SK-N-SH (cell line): ENCODE data around the gene SLCO2A1. TPM values are rescaled to one million over a fixed set of nuclear protein-coding genes. Genes with fewer than 3 reads are reported as not detected.
A peak's percentile ranks its signal among the peaks of the same experiment; 100 is the strongest.

ENCODE experiments used
- CTCF ChIA-PET: fragments of 300-600, 350-600 bp; formaldehyde crosslinking; extraction: SDS; loops from one replicate; lab custom pipeline; 2021; lab: Yijun Ruan, JAX
- POLR2A ChIA-PET: fragments of 350-600 bp; sonication (Branson Sonifier 250); formaldehyde crosslinking; extraction: SDS; loops from one replicate; lab custom pipeline; 2020; ENCODE audit warnings: antibody characterized with exemption, inconsistent platforms; lab: Yijun Ruan, JAX
- DNase-seq: peaks from one replicate; pipeline ENCODE4 v3.0.0; 2012
- H2AFZ ChIP-seq: fragments of 200-600 bp; sonication (generic); 2 replicates; pipeline ENCODE4 v1.8.1; 2016; ENCODE audit warnings: antibody characterized with exemption, mild to moderate bottlenecking, low read depth
- H3F3A ChIP-seq: fragments of 200-600 bp; sonication (generic); replicated peaks from 2 replicates; pipeline ENCODE3; 2016; ENCODE audit warnings: antibody characterized with exemption, mild to moderate bottlenecking; ENCODE audit not compliant: insufficient read depth
- H3K27ac ChIP-seq, 2 experiments: fragments of 200-500 bp in 1 of 2; fragments of 200-600 bp in 1 of 2; sonication (Bioruptor generic) in 1 of 2; sonication (generic), shearing (Covaris generic) in 1 of 2; 2 replicates each; pipeline versions ENCODE4 v1.5.1 to v1.6.1; 2014 to 2016; ENCODE audit warnings: low read depth in 2 of 2, inconsistent platforms in 1 of 2, low read length in 1 of 2, mild to moderate bottlenecking in 1 of 2, mixed read lengths in 1 of 2
- H3K27me3 ChIP-seq: fragments of 200-600 bp; sonication (generic), shearing (Covaris generic); 2 replicates; pipeline ENCODE4 v1.6.1; 2016; ENCODE audit warnings: mixed run types; ENCODE audit not compliant: insufficient read depth
- H3K36me3 ChIP-seq, 2 experiments: fragments of 200-500 bp in 1 of 2; fragments of 200-600 bp in 1 of 2; sonication (Bioruptor generic) in 1 of 2; sonication (generic) in 1 of 2; replicated peaks in 1 of 2; 2 replicates each; pipeline versions ENCODE3 to v1.5.1; 2014 to 2016; ENCODE audit warnings: low read length in 1 of 2, mild to moderate bottlenecking in 1 of 2; ENCODE audit not compliant: insufficient read depth in 2 of 2, control insufficient read depth in 1 of 2
- H3K4me1 ChIP-seq, 2 experiments: fragments of 200-500 bp in 1 of 2; fragments of 200-600 bp in 1 of 2; sonication (Bioruptor generic) in 1 of 2; sonication (generic), shearing (Covaris generic) in 1 of 2; 2 replicates each; pipeline versions ENCODE4 v1.5.1 to v1.6.1; 2014 to 2016; ENCODE audit warnings: low read depth in 1 of 2, low read length in 1 of 2, mixed run types in 1 of 2; ENCODE audit not compliant: insufficient read depth in 2 of 2, control insufficient read depth in 1 of 2
- H3K4me2 ChIP-seq: fragments of 200-600 bp; sonication (generic), shearing (Covaris generic); 2 replicates; pipeline ENCODE4 v1.6.1; 2017; ENCODE audit warnings: mixed run types
- H3K4me3 ChIP-seq, 2 experiments: fragments of 200-500 bp in 1 of 2; fragments of 200-600 bp in 1 of 2; sonication (Bioruptor generic) in 1 of 2; sonication (generic), shearing (Covaris generic) in 1 of 2; 2 replicates each; pipeline versions ENCODE4 v1.5.1 to v1.8.1; 2014 to 2016; ENCODE audit warnings: low read depth in 2 of 2, inconsistent platforms in 1 of 2, low read length in 1 of 2, mild to moderate bottlenecking in 1 of 2, mixed read lengths in 1 of 2, moderate library complexity in 1 of 2
- H3K79me2 ChIP-seq: fragments of 200-600 bp; sonication (generic); 2 replicates; pipeline ENCODE4 v1.8.1; 2017; ENCODE audit warnings: mild to moderate bottlenecking; ENCODE audit not compliant: insufficient read depth
- H3K9ac ChIP-seq: fragments of 200-600 bp; sonication (generic); 2 replicates; pipeline ENCODE4 v1.6.1; 2017; ENCODE audit warnings: mixed run types
- H3K9me2 ChIP-seq: fragments of 200-600 bp; sonication (generic); 2 replicates; pipeline ENCODE4 v1.6.1; 2017; ENCODE audit warnings: mixed run types
- H3K9me3 ChIP-seq: fragments of 200-600 bp; sonication (generic); 2 replicates; pipeline ENCODE4 v1.6.1; 2017; ENCODE audit warnings: mixed run types, mild to moderate bottlenecking, moderate library complexity
- H4K20me1 ChIP-seq: fragments of 200-600 bp; sonication (generic); 2 replicates; pipeline ENCODE4 v1.6.1; 2017; ENCODE audit warnings: mild to moderate bottlenecking, mixed run types; ENCODE audit not compliant: insufficient read depth
- CHD2 ChIP-seq: fragments of 150-350 bp; IDR thresholded peaks from 2 replicates; pipeline ENCODE4 v1.6.1; 2018; ENCODE audit warnings: low read length; ENCODE audit not compliant: partially characterized antibody
- EZH2phosphoT487 ChIP-seq: fragments of 200-600 bp; sonication (generic); IDR thresholded peaks from 2 replicates; pipeline ENCODE4 v1.6.1; 2017; ENCODE audit warnings: low read depth, mixed run types, mild to moderate bottlenecking, antibody characterized with exemption, moderate library complexity, borderline replicate concordance
- FOSL2 ChIP-seq: IDR thresholded peaks from 2 replicates; pipeline ENCODE4 v1.4.0; 2012; ENCODE audit warnings: low read depth, mild to moderate bottlenecking, moderate library complexity, borderline replicate concordance
- FOXJ3 ChIP-seq: sonication (generic); formaldehyde crosslinking; IDR thresholded peaks from 2 replicates; pipeline ENCODE4 v1.5.1; 2020; ENCODE audit warnings: mild to moderate bottlenecking, missing genetic modification reagents
- FOXM1 ChIP-seq: IDR thresholded peaks from 2 replicates; pipeline ENCODE4 v1.4.0; 2012; ENCODE audit warnings: low read depth, mild to moderate bottlenecking
- GATA2 ChIP-seq: sonication (generic); formaldehyde crosslinking; IDR thresholded peaks from 2 replicates; pipeline ENCODE4 v1.5.0; 2020; ENCODE audit warnings: mild to moderate bottlenecking, missing genetic modification reagents
- JUND ChIP-seq: IDR thresholded peaks from 2 replicates; pipeline ENCODE4 v1.4.0; 2012
- MXI1 ChIP-seq: IDR thresholded peaks from 2 replicates; pipeline ENCODE4 v1.6.1; 2012; ENCODE audit warnings: mild to moderate bottlenecking, low read depth, low read length, improper control_type of control experiment
- NFIC ChIP-seq: IDR thresholded peaks from 2 replicates; pipeline ENCODE4 v1.4.0; 2012; ENCODE audit warnings: borderline replicate concordance
- NRF1 ChIP-seq: IDR thresholded peaks from 2 replicates; pipeline ENCODE4 v1.6.1; 2012; ENCODE audit warnings: low read depth, mild to moderate bottlenecking, low read length
- RAD21 ChIP-seq: IDR thresholded peaks from 2 replicates; pipeline ENCODE4 v1.6.1; 2012; ENCODE audit warnings: mild to moderate bottlenecking, low read length
- RCOR1 ChIP-seq: fragments of 150-350 bp; IDR thresholded peaks from 2 replicates; pipeline ENCODE4 v1.6.1; 2017; ENCODE audit warnings: antibody characterized with exemption, low read length
- SIN3A ChIP-seq: IDR thresholded peaks from 2 replicates; pipeline ENCODE4 v1.6.1; 2012; ENCODE audit warnings: low read depth, mild to moderate bottlenecking, low read length, moderate library complexity, borderline replicate concordance
- SMC3 ChIP-seq: IDR thresholded peaks from 2 replicates; pipeline ENCODE4 v1.6.1; 2012; ENCODE audit warnings: low read depth, low read length, improper control_type of control experiment
- TCF12 ChIP-seq: IDR thresholded peaks from 2 replicates; pipeline ENCODE4 v1.4.0; 2012
- USF1 ChIP-seq: IDR thresholded peaks from 2 replicates; pipeline ENCODE4 v1.4.0; 2012; ENCODE audit warnings: low read depth, borderline replicate concordance
- YY1 ChIP-seq: IDR thresholded peaks from 2 replicates; pipeline ENCODE4 v1.4.0; 2012; ENCODE audit warnings: low read depth, mild to moderate bottlenecking
- WGBS: methylation state at CpG from one replicate; pipeline ENCODE4 v1.1.6; 2017; ENCODE audit warnings: low lambda C conversion rate; 5-methylcytosine and 5-hydroxymethylcytosine counted together
- polyA plus RNA-seq, 3 experiments: library from polyadenylated mRNA; depleted of rRNA; stranded (reverse); fragments of >200 nt; gene quantifications; 2 replicates each; pipeline ENCODE4 v1.2.3, GENCODE V29; 2012
- TF ChIP-seq, protein P1 (sequence below): IDR thresholded peaks from 2 replicates; pipeline ENCODE4; 2012
- TF ChIP-seq, protein P2 (sequence below): fragments of 150-350 bp; IDR thresholded peaks from 2 replicates; pipeline ENCODE4 v1.6.1; 2016; ENCODE audit warnings: mild to moderate bottlenecking, low read depth, low read length
- TF ChIP-seq, protein P3 (sequence below): IDR thresholded peaks from 2 replicates; pipeline ENCODE4 v1.4.0; 2012; ENCODE audit warnings: low read depth

The SLCO2A1 gene
- polyA plus RNA-seq, 1 of the 3 experiments (the other 2 are of a cell fraction), result 9.3 TPM

GRCh38 chr3:134007819-134008218, 21.9 kb downstream of the SLCO2A1 start:
- Histone ChIP-seq H3K9me3 (no peaks in the 10 kb centered on the region), H3K9ac (no peak overlapping the region), H3K9me2 (no peaks in the 10 kb centered on the region), H3K27me3 (no peaks in the 10 kb centered on the region), H2AFZ (no peak overlapping the region), H3K4me2 (peak overlapping the region; percentile 19; the same call in 1 of the 2 replicates), H3K36me3 (no peaks in the 10 kb centered on the region), H3K4me3 (no peak overlapping the region), H3F3A (peaks cover 28% of the 10 kb centered on the region), H3K79me2 (no peaks in the 10 kb centered on the region), H3K27ac (peak overlapping the region; percentile 54 to 88; a peak in 3 of 4 replicates), H4K20me1 (no peaks in the 10 kb centered on the region), H3K4me1 (peaks cover 0 to 12% of the 10 kb centered on the region in 2 experiments; a peak in 1 of 4 replicates)
- 52% methylated on average over 3 of the region's 3 CpGs for WGBS
- DNase-seq, result no peak
- TF ChIP-seq, protein P1, sequence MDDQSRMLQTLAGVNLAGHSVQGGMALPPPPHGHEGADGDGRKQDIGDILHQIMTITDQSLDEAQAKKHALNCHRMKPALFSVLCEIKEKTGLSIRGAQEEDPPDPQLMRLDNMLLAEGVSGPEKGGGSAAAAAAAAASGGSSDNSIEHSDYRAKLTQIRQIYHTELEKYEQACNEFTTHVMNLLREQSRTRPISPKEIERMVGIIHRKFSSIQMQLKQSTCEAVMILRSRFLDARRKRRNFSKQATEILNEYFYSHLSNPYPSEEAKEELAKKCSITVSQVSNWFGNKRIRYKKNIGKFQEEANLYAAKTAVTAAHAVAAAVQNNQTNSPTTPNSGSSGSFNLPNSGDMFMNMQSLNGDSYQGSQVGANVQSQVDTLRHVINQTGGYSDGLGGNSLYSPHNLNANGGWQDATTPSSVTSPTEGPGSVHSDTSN, result peak; percentile 68
- TF ChIP-seq USF1 (no peak), TCF12 (peak; percentile 59), JUND (peak; percentile 6; the same call in 1 of the 2 replicates)
- POLR2A ChIA-PET, result no interaction called here
- CTCF ChIA-PET, result no interaction called here

DNA sequence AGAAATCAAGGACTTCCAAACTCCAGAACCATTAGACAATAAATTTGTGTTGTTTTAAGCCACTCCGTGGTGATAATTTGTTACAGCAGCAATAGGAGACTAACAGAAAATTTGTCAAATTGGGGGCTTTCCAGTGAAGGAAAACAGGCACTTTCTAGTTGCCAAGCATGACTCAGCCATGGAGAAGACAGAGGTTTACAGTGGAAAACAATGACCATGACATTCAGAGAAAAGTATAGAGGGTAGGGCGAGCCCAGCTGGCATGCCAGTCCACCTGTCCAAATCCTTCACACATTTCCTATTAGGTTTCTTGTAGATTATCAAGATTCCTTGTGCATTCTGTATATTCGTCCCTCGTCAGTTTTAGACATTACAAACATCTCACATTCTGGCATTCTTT, 24.9 kb downstream of the SLCO2A1 start:
- DNase-seq, result no peak
- no peak overlapping the region for H2AFZ ChIP-seq
- H4K20me1 ChIP-seq, result no peaks in the 10 kb centered on the region
- H3K27me3 ChIP-seq, result no peaks in the 10 kb centered on the region
- no peaks in the 10 kb centered on the region for H3K36me3 ChIP-seq
- no peaks in the 10 kb centered on the region for H3K9me3 ChIP-seq
- H3K27ac ChIP-seq, result no peak overlapping the region
- ChIA-PET POLR2A (no interaction called here), CTCF (no interaction called here)
- H3K4me2 ChIP-seq, result no peak overlapping the region
- H3K4me1 ChIP-seq, result peaks cover 0 to 15% of the 10 kb centered on the region in 2 experiments; a peak in 2 of 4 replicates
- H3K9me2 ChIP-seq, result no peaks in the 10 kb centered on the region
- no peak overlapping the region for H3K4me3 ChIP-seq
- no peaks in the 10 kb centered on the region for H3K79me2 ChIP-seq
- H3K9ac ChIP-seq, result no peak overlapping the region
- WGBS, result 75% methylated on average over 4 of the region's 4 CpGs
- H3F3A ChIP-seq, result peaks cover 25% of the 10 kb centered on the region
- TF ChIP-seq RAD21 (no peak), RCOR1 (no peak), MXI1 (no peak), NRF1 (no peak), TCF12 (peak; percentile 51), SIN3A (no peak), NFIC (peak; percentile 32; the same call in 1 of the 2 replicates), FOXJ3 (CRISPR knock-in tag) (no peak), FOXM1 (no peak), USF1 (no peak), FOSL2 (peak; percentile 4; the same call in 1 of the 2 replicates), GATA2 (CRISPR knock-in tag) (no peak), EZH2phosphoT487 (no peak), CHD2 (no peak), YY1 (no peak), SMC3 (no peak)
- TF ChIP-seq, protein P2, sequence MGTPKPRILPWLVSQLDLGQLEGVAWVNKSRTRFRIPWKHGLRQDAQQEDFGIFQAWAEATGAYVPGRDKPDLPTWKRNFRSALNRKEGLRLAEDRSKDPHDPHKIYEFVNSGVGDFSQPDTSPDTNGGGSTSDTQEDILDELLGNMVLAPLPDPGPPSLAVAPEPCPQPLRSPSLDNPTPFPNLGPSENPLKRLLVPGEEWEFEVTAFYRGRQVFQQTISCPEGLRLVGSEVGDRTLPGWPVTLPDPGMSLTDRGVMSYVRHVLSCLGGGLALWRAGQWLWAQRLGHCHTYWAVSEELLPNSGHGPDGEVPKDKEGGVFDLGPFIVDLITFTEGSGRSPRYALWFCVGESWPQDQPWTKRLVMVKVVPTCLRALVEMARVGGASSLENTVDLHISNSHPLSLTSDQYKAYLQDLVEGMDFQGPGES, result no peak
- TF ChIP-seq, protein P1, result peak; percentile 24; the same call in 1 of the 2 replicates
- TF ChIP-seq, protein P3, sequence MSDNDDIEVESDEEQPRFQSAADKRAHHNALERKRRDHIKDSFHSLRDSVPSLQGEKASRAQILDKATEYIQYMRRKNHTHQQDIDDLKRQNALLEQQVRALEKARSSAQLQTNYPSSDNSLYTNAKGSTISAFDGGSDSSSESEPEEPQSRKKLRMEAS, result no peak
